Measurements from ENCODE around the gene KAT2B.

Gene KAT2B

GRCh38 chr3:20064796-20065564 lies 24.7 kb downstream of the KAT2B start:
- no peak for DNase-seq (ENCODE audit: low read depth in 2 of 2)

DNA sequence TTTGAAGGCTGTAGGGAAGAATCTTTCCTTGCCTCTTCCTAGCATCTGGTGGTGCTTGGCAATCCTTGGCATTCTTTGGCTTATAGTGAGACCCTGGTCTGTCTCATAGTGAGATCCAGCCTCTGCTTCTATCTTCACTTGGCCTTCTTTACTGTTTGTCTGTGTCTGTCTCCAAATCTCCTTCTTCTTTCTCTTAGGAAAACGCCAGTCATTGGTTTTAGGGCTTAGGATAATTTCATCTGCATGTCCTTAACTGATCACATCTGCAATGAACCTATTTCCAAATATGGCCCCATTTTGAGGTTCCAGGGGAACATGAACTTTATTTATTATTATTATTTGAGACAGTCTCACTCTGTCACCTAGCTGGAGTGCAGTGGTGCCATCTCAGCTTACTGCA lies 25.8 kb downstream of the KAT2B start:
- DNase-seq (ENCODE audit: low read depth in 2 of 2) = no peak

GRCh38 chr3:20066850-20067617 lies 26.8 kb downstream of the KAT2B start:
- DNase-seq (ENCODE audit: low read depth in 2 of 2) = no peak

DNA sequence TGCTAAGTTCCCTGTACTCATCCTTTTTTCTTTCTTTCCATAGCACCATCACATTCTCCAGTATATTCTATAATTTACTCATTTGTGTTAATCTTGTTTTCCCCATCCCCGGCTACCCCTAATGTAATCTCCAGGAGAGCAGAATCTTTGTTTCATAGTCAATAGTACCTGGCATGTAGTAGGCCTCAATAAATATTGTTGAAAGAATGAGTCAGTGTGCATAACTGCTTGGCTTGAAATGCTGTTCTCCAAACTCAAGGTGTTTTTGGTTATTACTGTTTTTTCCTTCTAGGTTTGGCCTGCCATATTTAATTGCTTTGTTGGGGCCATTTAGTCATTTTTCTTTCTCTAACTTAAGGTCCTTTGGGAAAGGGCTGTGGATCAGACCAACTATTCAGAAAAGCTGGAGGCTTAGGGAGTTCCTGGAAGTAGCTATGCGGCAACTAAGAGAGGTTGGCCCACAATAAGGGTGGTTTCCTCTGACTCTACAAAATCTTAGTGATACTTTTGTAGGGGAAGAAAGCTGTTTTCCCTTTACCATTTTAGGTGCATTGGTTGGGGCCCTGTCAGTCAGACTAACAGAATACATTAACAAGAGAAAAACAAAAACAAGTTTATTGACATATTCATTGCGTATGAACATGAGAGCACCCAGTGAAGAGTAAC lies 28.4 kb downstream of the KAT2B start:
- no peak for DNase-seq (ENCODE audit: low read depth in 2 of 2)

- DNase-seq (ENCODE audit: low read depth in 2 of 2) = no peak
Observed at GRCh38 chr3:20069178-20069532, 28.9 kb downstream of the KAT2B start.

GRCh38 chr3:20071175-20071574 lies 30.9 kb downstream of the KAT2B start:
- no peak for DNase-seq (ENCODE audit: low read depth in 2 of 2)

DNA sequence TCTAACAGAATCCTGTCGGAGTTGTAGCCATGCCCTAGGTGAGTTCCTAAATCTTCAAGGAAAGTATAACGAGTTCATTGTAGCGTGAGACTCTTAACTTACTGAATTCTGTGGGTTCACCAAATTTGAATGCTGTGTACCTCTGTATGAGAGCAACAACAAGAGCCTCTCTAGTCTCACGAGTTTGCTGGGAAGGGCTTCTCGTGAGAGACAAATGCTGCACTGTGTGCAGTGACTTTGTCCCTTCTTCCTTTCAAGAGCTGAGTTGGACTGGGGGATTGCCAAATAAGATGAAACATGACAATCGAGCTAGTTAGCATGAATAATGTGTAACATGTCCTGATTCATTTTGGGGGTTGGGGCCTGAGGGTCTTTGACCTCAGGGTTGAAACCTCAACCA lies 32.2 kb downstream of the KAT2B start:
- DNase-seq (ENCODE audit: low read depth in 2 of 2) = no peak

GRCh38 chr3:20073068-20073467 lies 32.8 kb downstream of the KAT2B start:
- DNase-seq (ENCODE audit: low read depth in 2 of 2) = no peak

- no peak for DNase-seq (ENCODE audit: low read depth in 2 of 2)
Observed at GRCh38 chr3:20073683-20074082, 33.4 kb downstream of the KAT2B start.

- no peak for DNase-seq (ENCODE audit: low read depth in 2 of 2)
Observed at GRCh38 chr3:20074226-20075063, 34.2 kb downstream of the KAT2B start.

GRCh38 chr3:20075197-20075596 lies 35.0 kb downstream of the KAT2B start:
- DNase-seq (ENCODE audit: low read depth in 2 of 2) = no peak

DNA sequence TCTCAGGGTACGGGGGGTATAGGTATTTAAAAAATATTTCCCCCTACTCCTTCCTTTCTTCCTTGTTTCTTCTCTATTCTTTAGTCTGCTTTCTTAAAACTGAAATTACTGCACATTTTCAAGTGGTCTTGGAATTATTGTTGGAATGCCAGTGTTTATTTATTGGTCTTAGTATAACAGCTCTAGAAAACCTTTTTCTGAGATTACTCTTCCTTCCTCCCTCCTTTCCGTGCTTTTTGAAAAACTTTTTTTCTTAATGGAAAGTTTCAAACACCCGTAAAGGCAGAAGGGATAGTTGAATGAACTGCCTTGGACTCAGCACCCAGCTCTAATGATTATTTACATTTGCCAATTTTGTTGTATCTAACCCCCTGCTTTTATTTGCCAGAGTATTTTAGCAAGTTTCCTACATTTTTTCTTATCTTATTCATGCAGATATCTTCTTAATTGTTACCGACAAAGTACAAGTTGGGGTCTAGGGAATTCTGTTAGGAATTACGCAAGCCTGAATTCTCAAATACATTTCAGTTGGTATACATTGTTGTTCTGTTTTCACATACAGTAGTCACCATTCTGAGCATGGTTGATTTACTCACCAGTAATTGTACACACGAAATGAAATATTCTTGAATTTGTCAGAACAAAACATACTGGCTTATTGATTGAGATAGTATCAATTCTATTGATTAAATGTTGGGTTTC lies 36.2 kb downstream of the KAT2B start:
- no peak for DNase-seq (ENCODE audit: low read depth in 2 of 2)

- no peak for DNase-seq (ENCODE audit: low read depth in 2 of 2)
Observed at GRCh38 chr3:20077068-20077467, 36.8 kb downstream of the KAT2B start.

GRCh38 chr3:20078194-20078714 lies 38.0 kb downstream of the KAT2B start:
- no peak for DNase-seq (ENCODE audit: low read depth in 2 of 2)

DNA sequence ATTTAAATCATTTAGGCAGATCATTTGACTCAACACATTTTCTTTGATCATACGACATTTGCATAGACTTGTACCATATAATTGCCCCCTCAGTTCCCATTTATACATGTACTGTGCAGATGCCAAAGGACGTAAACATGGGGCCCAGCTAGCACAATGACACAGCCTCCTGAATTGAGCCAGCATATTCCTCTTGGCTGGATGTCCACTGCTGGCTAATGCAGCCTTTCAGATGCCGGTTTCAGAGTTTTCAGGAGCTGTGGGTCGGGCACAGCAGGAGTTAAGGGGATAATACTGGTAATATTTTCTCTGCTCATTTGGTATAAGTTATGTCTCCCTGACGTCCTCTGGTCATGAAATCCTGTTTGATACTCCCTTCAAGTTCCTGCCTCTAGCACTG lies 39.4 kb downstream of the KAT2B start:
- DNase-seq (ENCODE audit: low read depth in 2 of 2) = no peak

DNA sequence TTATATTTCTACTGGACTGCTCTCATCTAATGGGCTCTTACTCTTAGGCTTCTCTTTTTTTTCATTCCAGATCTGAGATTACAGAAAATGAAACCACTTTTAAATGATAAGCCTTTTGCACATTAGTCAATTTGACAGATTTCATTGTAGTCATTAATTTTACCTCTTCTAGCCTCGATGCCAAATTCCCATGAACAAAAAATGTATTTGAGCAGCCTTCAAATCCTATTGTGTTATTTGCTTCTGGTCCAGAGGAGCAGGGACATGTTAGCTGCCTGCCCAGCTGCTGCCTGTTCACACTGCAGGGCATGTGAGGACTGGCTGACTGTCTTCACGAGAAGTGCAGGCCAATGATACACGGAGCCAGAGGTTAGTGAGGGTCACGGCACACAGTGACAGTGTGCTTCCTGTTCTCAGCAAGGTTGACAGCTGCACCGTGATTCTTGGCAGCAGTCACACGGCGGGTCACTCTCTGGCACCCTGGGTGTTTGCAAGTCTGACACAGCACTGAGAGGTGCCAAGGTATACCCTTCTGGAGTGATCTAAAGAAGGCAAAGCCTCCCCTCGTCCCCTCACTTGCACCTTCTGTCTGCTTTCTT lies 40.8 kb downstream of the KAT2B start:
- no peak for DNase-seq (ENCODE audit: low read depth in 2 of 2)

DNA sequence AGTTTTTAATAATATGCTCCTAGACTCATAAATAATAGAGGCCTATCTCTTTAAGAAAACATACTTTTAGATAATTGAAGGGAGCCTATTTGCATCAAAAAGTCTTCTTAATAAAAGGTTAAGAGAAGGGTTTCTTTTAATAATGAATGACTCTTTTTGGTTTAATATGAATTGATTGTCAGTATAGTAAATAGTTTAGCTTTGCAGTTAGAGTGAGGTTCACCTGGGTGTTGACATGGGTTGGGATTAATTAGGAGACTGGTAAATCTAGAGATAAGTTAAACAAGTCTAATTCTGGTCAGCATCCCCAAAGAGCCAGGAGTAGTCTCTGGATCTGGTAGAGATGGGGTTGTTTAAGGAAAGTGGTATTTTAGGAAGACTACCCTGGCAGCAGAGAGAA lies 43.0 kb downstream of the KAT2B start:
- DNase-seq (ENCODE audit: low read depth in 2 of 2) = no peak

GRCh38 chr3:20083953-20084352 lies 43.7 kb downstream of the KAT2B start:
- DNase-seq (ENCODE audit: low read depth in 2 of 2) = no peak

GRCh38 chr3:20091331-20092047 lies 51.2 kb downstream of the KAT2B start:
- no peak for DNase-seq (ENCODE audit: low read depth in 2 of 2)

- no peak for DNase-seq (ENCODE audit: low read depth in 2 of 2)
Observed at GRCh38 chr3:20095470-20095869, 55.2 kb downstream of the KAT2B start.
